ENCODE results near the gene RPL36AL. TPM values are rescaled to one million over a fixed set of nuclear protein-coding genes. Genes with fewer than 3 reads are reported as not detected.
"Not testable (repeated sequence)": the region's sequence is repeated elsewhere in the genome, so short reads cannot be mapped to it uniquely, and the experiment has no call there.

The RPL36AL gene
- total RNA-seq, result 100 to 1,000 TPM; 200 to 323 (median 277) TPM

- H3K9me3 ChIP-seq, result no peaks in the 10 kb centered on the region
- peak within 1 kb of the TSS; percentile 72 to 85 (median 80) for H3K4me3 ChIP-seq
- peaks cover 30 to 48% (median 46%) of the 10 kb centered on the region in 4 donors for H3K4me1 ChIP-seq
- peak; percentile 99 for DNase-seq (ENCODE audit: extremely low spot score)
- peak within 1 kb of the TSS; percentile 91 to 95 (median 92) for H3K27ac ChIP-seq (replicated peaks in 1 of 4)
- no peaks in the 10 kb centered on the region for H3K27me3 ChIP-seq
- TF ChIP-seq CTCF (IDR thresholded peaks at IDR 0.05), result peak; percentile 8 to 24 (median 13)
- peak; percentile 97 to 99 for TF ChIP-seq POLR2AphosphoS5 (IDR thresholded peaks at IDR 0.05)
- TF ChIP-seq POLR2A (IDR thresholded peaks at IDR 0.05; ENCODE audit: low read depth), result peak; percentile 89
- no peak for TF ChIP-seq EP300 (IDR thresholded peaks at IDR 0.05)
- intact Hi-C loops (cut with DNase I), result no loop called here
- WGBS, result under 1% methylated on average over 65 of the region's 85 CpGs
- H3K36me3 ChIP-seq, result peaks cover 0 to 25% (median 17%) of the 10 kb centered on the region in 4 donors
These were observed at the start of gene RPL36AL, which contains the start of gene MGAT2 for GRCh38 chr14:49620182-49621113. RPL36AL (minus strand) TSS chr14:49620626; CDS start chr14:49619104, 1,522 bp downstream. MGAT2 (plus strand) TSS chr14:49620799; CDS start chr14:49621269, 470 bp downstream.

GRCh38 chr14:49659526-49660455, 39.4 kb upstream of the RPL36AL start:
- Histone ChIP-seq H3K36me3 (no peaks in the 10 kb centered on the region), H3K4me3 (no peak overlapping the region), H3K27me3 (no peaks in the 10 kb centered on the region), H3K27ac (replicated peaks in 1 of 4) (no peak overlapping the region), H3K9me3 (no peaks in the 10 kb centered on the region), H3K4me1 (no peaks in the 10 kb centered on the region)
- TF ChIP-seq POLR2AphosphoS5 (IDR thresholded peaks at IDR 0.05) (no peak), EP300 (IDR thresholded peaks at IDR 0.05) (no peak), POLR2A (IDR thresholded peaks at IDR 0.05; ENCODE audit: low read depth) (no peak), CTCF (IDR thresholded peaks at IDR 0.05) (no peak)
- WGBS, result 95% methylated on average over 2 of the region's 2 CpGs
- intact Hi-C loops (cut with DNase I), result no loop called here
- DNase-seq (ENCODE audit: extremely low spot score), result no peak

DNA sequence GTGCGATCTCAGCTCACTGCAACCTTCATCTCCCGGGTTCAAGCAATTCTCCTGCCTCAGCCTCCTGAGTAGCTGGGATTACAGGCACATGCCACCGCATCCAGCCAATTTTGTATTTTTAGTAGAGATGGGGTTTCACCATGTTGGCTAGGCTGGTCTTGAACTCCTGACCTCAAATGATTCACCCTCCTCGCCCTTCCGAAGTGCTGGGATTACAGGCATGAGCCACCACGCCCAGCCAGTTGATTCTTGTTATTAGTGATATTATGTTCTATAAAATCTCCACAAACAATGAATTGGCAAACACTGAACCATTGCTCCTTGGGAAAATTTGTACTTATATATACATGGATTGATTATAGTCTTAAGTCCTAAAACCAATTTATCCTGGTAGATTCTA, 37.1 kb upstream of the RPL36AL start:
- H3K27ac ChIP-seq (replicated peaks in 1 of 4); H3K36me3 ChIP-seq; H3K4me3 ChIP-seq; H3K27me3 ChIP-seq; H3K9me3 ChIP-seq; DNase-seq (ENCODE audit: extremely low spot score); H3K4me1 ChIP-seq; intact Hi-C loops (cut with DNase I): not testable (repeated sequence)
- WGBS, result 89% methylated on average over 6 of the region's 6 CpGs

DNA sequence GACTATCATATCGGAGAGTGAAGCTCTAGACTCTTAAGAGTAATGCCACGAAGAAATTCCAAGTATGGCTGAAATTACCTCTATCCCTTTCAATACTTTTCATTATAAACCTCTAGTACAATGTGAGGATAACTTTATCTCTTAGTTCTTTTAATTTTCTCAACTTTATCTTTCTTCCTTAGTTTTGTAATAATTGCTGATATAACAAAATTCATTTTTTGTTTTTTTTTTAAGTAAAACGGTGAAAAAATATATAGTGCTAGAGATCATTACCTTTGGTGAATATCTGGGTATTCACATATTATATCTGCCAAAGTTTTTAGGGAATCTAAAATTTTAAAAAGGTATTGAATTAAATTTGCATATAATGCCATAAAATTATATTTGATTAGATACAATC, 34.1 kb upstream of the RPL36AL start:
- H3K4me1 ChIP-seq, result no peaks in the 10 kb centered on the region
- H3K36me3 ChIP-seq, result peaks cover 0 to 4% (median 0%) of the 10 kb centered on the region in 4 donors
- no peak overlapping the region for H3K4me3 ChIP-seq
- no peaks in the 10 kb centered on the region for H3K9me3 ChIP-seq
- no peaks in the 10 kb centered on the region for H3K27me3 ChIP-seq
- TF ChIP-seq POLR2A (IDR thresholded peaks at IDR 0.05; ENCODE audit: low read depth), result no peak
- TF ChIP-seq POLR2AphosphoS5 (IDR thresholded peaks at IDR 0.05), result no peak
- no peak for TF ChIP-seq CTCF (IDR thresholded peaks at IDR 0.05)
- no peak for TF ChIP-seq EP300 (IDR thresholded peaks at IDR 0.05)
- H3K27ac ChIP-seq (replicated peaks in 1 of 4), result no peak overlapping the region
- 97% methylated on average over 3 of the region's 3 CpGs for WGBS
- intact Hi-C loops (cut with DNase I), result no loop called here
- no peak for DNase-seq (ENCODE audit: extremely low spot score)
